Measurements from ENCODE around the gene RALGPS1.

RALGPS1 gene

GRCh38 chr9:127029548-127029947, 115.0 kb downstream of the RALGPS1 start:
- DNase-seq, result no peak

- no peak for DNase-seq
Observed at GRCh38 chr9:127030814-127031740, 116.5 kb downstream of the RALGPS1 start.

DNA sequence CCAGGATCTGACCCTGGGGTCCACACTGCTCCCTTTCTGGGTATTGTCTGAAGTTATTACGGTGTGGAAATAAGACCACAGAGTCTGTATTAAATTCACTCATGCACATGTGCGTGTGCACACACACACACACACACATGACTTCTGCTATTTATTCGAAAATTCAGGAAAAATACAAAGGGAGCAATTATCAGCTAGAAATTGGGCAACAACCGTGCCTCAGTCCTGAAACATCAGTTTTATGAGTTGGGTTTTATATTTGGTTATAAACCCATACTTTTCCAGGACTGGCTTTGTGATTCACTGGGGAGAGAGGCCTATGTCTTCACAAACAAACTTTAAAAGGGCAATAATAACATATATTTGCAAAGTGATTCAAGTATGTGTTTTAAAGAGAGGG, 117.7 kb downstream of the RALGPS1 start:
- DNase-seq, result no peak

DNA sequence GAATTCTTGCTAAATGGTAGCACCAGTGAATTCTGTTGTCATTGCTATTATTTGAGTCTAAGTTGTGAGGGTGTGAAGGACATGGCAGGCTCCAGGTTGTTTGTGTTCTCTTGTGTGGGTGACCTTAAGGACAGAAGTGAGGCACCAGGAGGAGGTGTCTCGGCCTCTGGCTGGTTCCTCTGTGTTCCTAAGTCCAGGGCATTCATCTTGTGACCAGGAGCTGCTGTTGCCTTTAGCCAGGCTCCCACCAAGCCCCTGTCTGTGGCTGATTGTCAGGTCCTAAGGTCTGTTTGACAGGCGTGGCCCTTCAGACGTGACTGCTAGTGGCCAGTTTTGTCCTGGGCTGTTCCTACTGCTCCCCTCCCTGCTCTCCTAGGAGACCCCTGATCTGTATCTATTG, 118.5 kb downstream of the RALGPS1 start:
- DNase-seq, result no peak

GRCh38 chr9:127033789-127034188, 119.2 kb downstream of the RALGPS1 start:
- DNase-seq, result no peak

DNA sequence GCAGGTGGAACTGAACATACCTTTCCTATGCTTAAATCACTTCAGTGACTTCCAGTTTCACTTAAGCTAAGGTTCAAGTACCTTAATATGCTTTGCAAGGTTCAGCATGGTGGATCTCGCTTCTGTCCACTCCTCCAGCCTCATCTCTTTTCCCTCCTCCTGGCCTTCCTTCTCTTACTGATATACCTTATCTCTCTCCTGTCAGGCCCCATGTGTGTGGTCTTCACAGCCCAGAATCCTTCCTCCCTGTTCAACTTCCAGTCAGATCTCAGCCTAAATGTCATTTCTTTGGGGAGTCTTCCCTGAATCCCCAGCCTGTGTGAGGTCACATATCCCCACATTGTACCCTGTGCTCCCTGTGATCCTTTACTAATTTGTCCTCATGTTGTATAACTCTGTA, 120.1 kb downstream of the RALGPS1 start:
- DNase-seq, result no peak

DNA sequence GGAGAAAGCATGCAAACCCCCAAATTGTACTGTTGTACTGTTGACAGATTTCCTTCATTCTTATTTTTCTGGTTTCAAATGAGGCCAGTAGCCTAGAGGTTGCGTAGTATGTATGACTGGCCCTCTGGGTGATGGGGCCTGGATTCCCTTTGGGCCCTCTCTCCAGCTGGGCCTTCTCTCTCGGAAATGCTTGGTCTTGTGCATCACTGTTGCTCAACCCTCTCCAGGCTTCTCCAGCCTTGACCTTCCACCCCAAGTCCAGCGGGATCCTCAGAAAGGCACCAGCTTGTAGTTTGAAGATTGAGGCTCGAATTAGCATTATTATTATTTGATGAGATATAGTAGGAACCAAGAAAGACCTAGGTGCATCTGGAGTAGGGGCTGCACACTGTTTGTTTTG, 120.8 kb downstream of the RALGPS1 start:
- DNase-seq, result no peak

- DNase-seq, result no peak
Observed at GRCh38 chr9:127035948-127036347, 121.4 kb downstream of the RALGPS1 start.

DNA sequence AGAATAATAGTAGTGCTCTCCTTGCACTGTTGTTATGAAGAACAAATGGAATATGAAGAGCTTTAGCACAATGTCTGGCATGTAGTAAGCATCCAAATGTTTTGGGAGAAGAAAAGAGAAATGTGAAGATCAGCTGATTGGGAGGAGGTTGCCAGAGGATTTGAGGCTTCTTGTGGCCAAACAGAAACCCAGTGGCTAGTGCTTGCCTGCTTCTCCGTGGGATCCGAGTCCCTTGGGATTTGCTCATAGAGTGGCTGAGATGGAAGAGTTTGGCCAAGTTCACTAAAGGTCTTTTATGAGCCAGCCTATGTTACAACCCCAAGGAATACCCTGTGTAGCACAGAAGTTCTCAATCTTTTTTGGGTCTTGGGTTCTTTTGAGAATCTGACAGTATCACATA, 121.9 kb downstream of the RALGPS1 start:
- no peak for DNase-seq

DNA sequence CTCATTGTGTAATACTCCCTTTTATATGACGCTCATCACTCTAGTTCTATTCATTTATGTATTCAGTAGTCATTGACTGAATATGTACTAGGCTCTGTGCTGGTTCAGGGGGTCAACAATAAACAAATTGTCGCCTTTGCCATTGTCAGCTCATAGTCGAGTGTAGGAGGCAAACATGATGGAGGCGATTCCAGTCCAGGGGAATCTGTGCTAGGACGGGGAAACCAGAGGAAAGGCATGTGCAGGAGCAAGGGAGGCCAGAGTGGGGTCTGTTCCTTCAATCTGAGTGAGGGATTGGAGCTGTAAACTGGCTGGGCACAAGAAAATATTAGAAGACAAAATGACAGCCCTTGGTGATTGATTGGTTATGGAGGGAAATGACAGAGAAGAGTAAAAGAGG, 123.9 kb downstream of the RALGPS1 start:
- no peak for DNase-seq

DNA sequence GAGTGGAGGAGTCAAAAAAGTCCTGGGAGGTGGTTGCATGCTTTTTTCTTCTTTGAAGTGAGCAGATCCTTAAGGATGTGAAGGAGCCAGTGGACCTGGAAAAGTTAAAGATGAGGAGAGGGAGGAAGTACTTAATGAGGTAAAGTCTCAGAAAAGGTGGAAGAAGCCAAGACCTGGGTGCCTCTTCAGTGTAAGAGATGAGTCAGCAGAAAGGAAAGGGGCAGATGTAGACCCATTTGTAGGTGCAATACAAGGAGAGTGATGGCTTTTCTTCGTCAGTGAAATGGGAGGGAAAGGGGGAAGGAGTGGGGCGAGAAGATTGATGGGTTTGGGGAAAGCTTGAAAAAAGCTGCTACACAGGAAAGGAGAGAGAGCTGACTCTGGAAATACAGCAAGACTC, 124.9 kb downstream of the RALGPS1 start:
- no peak for DNase-seq

GRCh38 chr9:127045148-127045547, 130.6 kb downstream of the RALGPS1 start:
- DNase-seq, result no peak

DNA sequence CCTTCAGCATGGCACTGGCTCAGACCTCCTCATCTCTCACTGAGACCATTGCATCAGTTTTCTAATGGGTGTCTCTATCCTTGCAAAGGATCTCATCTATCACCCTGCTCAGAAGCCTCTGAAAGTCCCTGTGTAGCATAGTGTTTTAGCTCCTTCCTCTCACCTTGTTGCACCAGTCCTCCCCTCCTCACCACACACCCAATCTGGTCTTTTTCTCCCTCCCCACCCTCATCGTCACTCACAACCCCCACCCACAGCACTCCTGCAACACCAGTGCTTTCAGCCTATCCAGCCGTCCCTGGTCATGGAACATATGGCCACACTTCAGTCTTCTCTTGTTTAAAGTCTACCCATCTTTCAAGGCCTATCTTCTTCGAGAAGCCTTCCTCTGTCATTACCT, 133.4 kb downstream of the RALGPS1 start:
- no peak for DNase-seq

- DNase-seq, result no peak
Observed at GRCh38 chr9:127049044-127049443, 134.5 kb downstream of the RALGPS1 start.

DNA sequence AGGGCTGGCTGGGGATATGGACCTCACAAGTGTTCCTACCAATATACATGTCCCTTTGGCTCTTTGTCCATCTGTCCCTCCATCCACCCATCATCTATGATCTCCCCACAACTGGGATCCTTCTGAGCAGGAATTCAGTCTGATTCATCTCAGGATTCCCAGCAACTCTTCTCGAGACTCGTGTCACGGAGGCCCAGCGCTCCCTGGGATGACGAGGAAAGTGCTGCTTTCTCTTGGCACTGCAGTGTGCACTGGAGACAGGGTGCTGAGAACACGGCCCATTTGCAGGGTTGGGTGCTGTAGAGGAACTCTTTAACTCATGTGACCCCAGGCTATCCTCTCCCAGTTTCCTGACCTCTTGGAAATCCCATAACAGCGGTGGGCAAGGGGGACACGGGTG, 135.0 kb downstream of the RALGPS1 start:
- DNase-seq, result no peak

DNA sequence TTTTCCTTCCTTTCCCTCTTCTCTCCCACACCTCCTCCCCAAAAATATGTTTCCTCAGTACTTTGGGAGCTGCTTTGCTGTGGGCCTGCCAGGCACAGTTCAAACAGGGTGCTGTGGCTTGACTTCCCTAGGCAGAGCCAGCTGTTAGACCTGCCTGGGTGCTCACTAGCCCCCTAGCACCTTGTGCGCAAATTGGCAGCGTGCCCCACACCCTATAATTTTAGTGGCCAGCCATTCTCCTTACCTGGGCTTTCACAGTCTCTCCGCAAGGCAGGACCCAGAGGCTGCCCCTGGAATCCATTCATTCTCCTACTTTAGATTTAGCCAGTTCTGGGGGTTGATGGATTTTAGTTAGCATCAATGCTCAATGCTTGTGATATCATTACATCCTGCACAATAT, 135.6 kb downstream of the RALGPS1 start:
- DNase-seq, result no peak

GRCh38 chr9:127050591-127051001, 136.0 kb downstream of the RALGPS1 start:
- DNase-seq, result no peak

DNA sequence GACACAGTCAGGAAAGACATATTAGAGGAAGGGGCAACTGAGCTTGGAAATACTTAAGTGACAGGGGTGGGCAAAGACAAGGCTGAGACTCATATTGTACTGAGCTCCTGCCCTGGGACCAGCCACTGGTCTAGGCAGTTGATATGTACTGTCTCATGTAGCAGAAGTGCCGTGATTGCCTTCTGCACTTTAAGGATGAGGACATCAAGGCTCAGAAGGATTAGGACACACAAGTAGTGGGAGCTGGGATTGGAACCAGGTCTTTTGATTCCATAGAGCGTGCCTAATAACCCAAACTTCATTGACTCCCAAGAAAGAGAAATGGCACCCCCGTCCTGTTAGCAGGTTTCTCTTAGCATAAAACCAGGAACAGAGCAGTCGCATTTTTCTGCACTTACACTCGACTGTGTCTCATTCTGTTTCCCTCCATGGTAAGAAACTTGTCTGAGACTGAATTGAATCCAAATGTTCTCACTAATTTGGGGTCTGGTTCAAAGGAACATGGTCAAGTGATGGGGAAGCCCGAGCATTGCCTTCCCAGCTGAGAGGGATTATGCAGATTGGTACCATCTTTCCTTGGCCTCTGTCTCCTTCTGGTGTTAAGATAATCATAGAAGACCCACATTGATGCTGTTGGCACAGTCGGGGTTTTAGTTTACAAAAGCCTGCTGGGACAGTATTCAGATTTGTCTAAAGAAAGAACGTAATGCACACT, 137.5 kb downstream of the RALGPS1 start:
- no peak for DNase-seq

GRCh38 chr9:127053057-127053821, 138.7 kb downstream of the RALGPS1 start:
- DNase-seq, result no peak

- no peak for DNase-seq
Observed at GRCh38 chr9:127053960-127054359, 139.4 kb downstream of the RALGPS1 start.

- DNase-seq, result no peak
Observed at GRCh38 chr9:127055745-127056402, 141.3 kb downstream of the RALGPS1 start.

- no peak for DNase-seq
Observed at GRCh38 chr9:127056446-127056845, 141.9 kb downstream of the RALGPS1 start.

Data from NCI-H1436 (cell line).